MM.1S (cell line): ENCODE results near the gene AQP2.

Experiments used
- CTCF ChIP-seq: fragments of 300-600 bp; sonication (generic); IDR thresholded peaks from 2 replicates; pipeline ENCODE4 v1.5.1; 2016; ENCODE audit warnings: antibody characterized with exemption, low read length, mixed read lengths
- EZH2 ChIP-seq: fragments of 300-600 bp; sonication (generic); optimal IDR thresholded peaks from 2 replicates; pipeline ENCODE3; 2017; ENCODE audit warnings: low read depth, mild to moderate bottlenecking, antibody characterized with exemption, low read length, mixed read lengths
- EZH2phosphoT487 ChIP-seq: fragments of 300-600 bp; sonication (generic); IDR thresholded peaks from 2 replicates; pipeline ENCODE4 v1.6.1; 2018; ENCODE audit warnings: antibody characterized with exemption, low read length

- TF ChIP-seq CTCF (no peak), EZH2phosphoT487 (no peak), EZH2 (no peak)
Measured at GRCh38 chr12:49939307-49939706, 11.2 kb upstream of the AQP2 start.
